ENCODE data around the gene PODXL. TPM values are rescaled to one million over a fixed set of nuclear protein-coding genes. Genes with fewer than 3 reads are reported as not detected.
"Not testable (repeated sequence)": the region's sequence is repeated elsewhere in the genome, so short reads cannot be mapped to it uniquely, and the experiment has no call there.

The PODXL gene
- polyA plus RNA-seq, 2 of the 4 experiments (the other 2 are of a cell fraction), result 13.2 to 35.3 TPM

- TF ChIP-seq SMC3 (IDR thresholded peaks at IDR 0.05) (peak; percentile 88), HOXA7 (CRISPR knock-in tag; IDR thresholded peaks at IDR 0.05) (no peak)
These were observed 48.7 kb downstream of the PODXL start (continued) for GRCh38 chr7:131507592-131508331.

GRCh38 chr7:131506597-131506996, 49.8 kb downstream of the PODXL start:
- TF ChIP-seq HMGXB4 (CRISPR knock-in tag; IDR thresholded peaks at IDR 0.05; ENCODE audit: borderline replicate concordance) (no peak), NPAS2 (CRISPR knock-in tag; IDR thresholded peaks at IDR 0.05; ENCODE audit: borderline replicate concordance) (no peak), ZFP36 (IDR thresholded peaks at IDR 0.05; ENCODE audit: borderline replicate concordance, partially characterized antibody) (no peak), PHF8 (IDR thresholded peaks at IDR 0.05; ENCODE audit: borderline replicate concordance, low read depth) (no peak), RNF2 (IDR thresholded peaks at IDR 0.05; ENCODE audit: borderline replicate concordance, low read depth) (no peak), CBX2 (IDR thresholded peaks at IDR 0.05; ENCODE audit: borderline replicate concordance, low read depth) (no peak), NR3C1 (IDR thresholded peaks at IDR 0.05) (no peak)
- Histone ChIP-seq H3K4me2 (no peak overlapping the region), H3K9me3 (no peaks in the 10 kb centered on the region), H3K4me1 (peaks cover 20% of the 10 kb centered on the region), H3K4me3 (no peak overlapping the region), H3K27ac (no peak overlapping the region)
- no peak for DNase-seq (ENCODE audit: low read depth in 1 of 2, low spot score in 1 of 2)
- peak in 1 of 2 experiments; percentile 13; a peak in 3 of 6 replicates for ATAC-seq
- CTCF ChIA-PET, result interaction anchor here (0.6 to 11.9 kb wide), 14 partner anchors 8 to 1272 kb away, joined by 3 to 212 read pairs (median 4); no protein-coding TSS in a partner anchor
- POLR2A ChIA-PET, result interaction anchor here (0.7 kb wide), 1 partner anchor 13 kb away, joined by 3 read pairs; no protein-coding TSS in a partner anchor
- 94% methylated on average over 14 of the region's 18 CpGs for WGBS (ENCODE audit: missing lambda C conversion rate)
- FAIRE-seq, result no peak

- FAIRE-seq, result no peak
- Histone ChIP-seq H3K4me2 (no peak overlapping the region), H3K27ac (no peak overlapping the region), H3K4me3 (no peak overlapping the region), H3K9me3 (no peaks in the 10 kb centered on the region), H3K4me1 (peaks cover 20% of the 10 kb centered on the region)
- 94% methylated on average over 28 of the region's 30 CpGs for WGBS (ENCODE audit: missing lambda C conversion rate)
- ChIA-PET POLR2A (interaction anchor here (0.7 kb wide), 1 partner anchor 13 kb away, joined by 3 read pairs; no protein-coding TSS in a partner anchor), CTCF (interaction anchor here (1.1 to 11.9 kb wide), 5 partner anchors 7 to 151 kb away, joined by 3 to 212 read pairs (median 4); no protein-coding TSS in a partner anchor)
- no peak for DNase-seq (ENCODE audit: low read depth in 1 of 2, low spot score in 1 of 2)
- no peak for TF ChIP-seq MAX (IDR thresholded peaks at IDR 0.05)
- TF ChIP-seq HOXB5 (CRISPR knock-in tag; IDR thresholded peaks at IDR 0.05), result no peak
- TF ChIP-seq JUN (IDR thresholded peaks at IDR 0.05), result no peak
- TF ChIP-seq POLR2A (IDR thresholded peaks at IDR 0.05; ENCODE audit: low read length), result no peak
- no peak for TF ChIP-seq JUNB (IDR thresholded peaks at IDR 0.05)
- TF ChIP-seq REST (IDR thresholded peaks at IDR 0.05), result no peak
- no peak for TF ChIP-seq FOSL2 (IDR thresholded peaks at IDR 0.05)
- TF ChIP-seq FOSL2 (CRISPR knock-in tag; IDR thresholded peaks at IDR 0.05), result no peak
- no peak for TF ChIP-seq CBX8 (IDR thresholded peaks at IDR 0.05)
- no peak for TF ChIP-seq TFCP2L1 (CRISPR knock-in tag; IDR thresholded peaks at IDR 0.05)
- no peak for TF ChIP-seq CBX2 (IDR thresholded peaks at IDR 0.05; ENCODE audit: borderline replicate concordance, low read depth)
- no peak for ATAC-seq
These were observed 50.5 kb downstream of the PODXL start for GRCh38 chr7:131505636-131506557.

- CTCF ChIA-PET, result interaction anchor here (3.2 to 11.9 kb wide), 3 partner anchors 8 to 152 kb away, joined by 32 to 212 read pairs (median 58); no protein-coding TSS in a partner anchor
- FAIRE-seq; H3K27ac ChIP-seq; ATAC-seq; H3K4me3 ChIP-seq; DNase-seq (ENCODE audit: low read depth in 1 of 2, low spot score in 1 of 2); H3K9me3 ChIP-seq; H3K4me2 ChIP-seq; POLR2A ChIA-PET: not testable (repeated sequence)
- WGBS (ENCODE audit: missing lambda C conversion rate), result 85% methylated on average over 8 of the region's 8 CpGs
- peaks cover 20% of the 10 kb centered on the region for H3K4me1 ChIP-seq
These were observed 51.3 kb downstream of the PODXL start for GRCh38 chr7:131505037-131505620.

Measured in A549 (cell line).